CD4-positive, alpha-beta T cell treated with Interleukin-21 for 1 hour (primary cell): Measurements from ENCODE around the gene CELSR1.

Source experiments
- DNase-seq: peaks from one replicate; pipeline ENCODE4 v3.0.0-alpha.2; 2020

The CELSR1 gene

GRCh38 chr22:46551996-46552395 lies 14.6 kb upstream of the CELSR1 start:
- DNase-seq: no peak

- no peak for DNase-seq
Observed at GRCh38 chr22:46551321-46551720, 13.9 kb upstream of the CELSR1 start.

- no peak for DNase-seq
Observed at GRCh38 chr22:46549971-46550641, 12.7 kb upstream of the CELSR1 start.

GRCh38 chr22:46549563-46549840 lies 12.1 kb upstream of the CELSR1 start:
- no peak for DNase-seq

GRCh38 chr22:46547883-46548244 lies 10.4 kb upstream of the CELSR1 start:
- DNase-seq: no peak

- no peak for DNase-seq
Observed at GRCh38 chr22:46547179-46547882, 9.9 kb upstream of the CELSR1 start.

GRCh38 chr22:46546466-46547178 lies 9.2 kb upstream of the CELSR1 start:
- DNase-seq: no peak

GRCh38 chr22:46545086-46545792 lies 7.8 kb upstream of the CELSR1 start:
- DNase-seq: no peak

GRCh38 chr22:46542011-46542985 lies 4.9 kb upstream of the CELSR1 start:
- peak; percentile 76 for DNase-seq

GRCh38 chr22:46541536-46541935 lies 4.1 kb upstream of the CELSR1 start:
- no peak for DNase-seq

GRCh38 chr22:46540874-46541273 lies 3.5 kb upstream of the CELSR1 start:
- DNase-seq: no peak

- DNase-seq: no peak
Observed at GRCh38 chr22:46539169-46539568, 1.7 kb upstream of the CELSR1 start.

GRCh38 chr22:46538814-46539160 lies 1.4 kb upstream of the CELSR1 start:
- no peak for DNase-seq

- no peak for DNase-seq
Observed at GRCh38 chr22:46537946-46538813, 760 bp upstream of the CELSR1 start.

- DNase-seq: no peak
Observed at GRCh38 chr22:46536537-46537224, 739 bp downstream of the CELSR1 start.

GRCh38 chr22:46535876-46536536 lies 1.4 kb downstream of the CELSR1 start:
- no peak for DNase-seq

GRCh38 chr22:46534901-46535630 lies 2.4 kb downstream of the CELSR1 start:
- no peak for DNase-seq

- no peak for DNase-seq
Observed at GRCh38 chr22:46534177-46534776, 3.1 kb downstream of the CELSR1 start.
